ENCODE results near the gene ZNRD2.

- TF ChIP-seq ZNF274 (IDR thresholded peaks at IDR 0.05; ENCODE audit: low read depth, low read length) (no peak), SUZ12 (IDR thresholded peaks at IDR 0.05; ENCODE audit: extremely low read depth, insufficient read depth, insufficient read length) (no peak)
Measured at GRCh38 chr11:65578667-65579066, 8.4 kb downstream of the ZNRD2 start.
